Measurements from ENCODE around the gene HPF1. TPM values are rescaled to one million over a fixed set of nuclear protein-coding genes. Genes with fewer than 3 reads are reported as not detected.
A peak's percentile ranks its signal among the peaks of the same experiment; 100 is the strongest.
"Not testable (repeated sequence)": the region's sequence is repeated elsewhere in the genome, so short reads cannot be mapped to it uniquely, and the experiment has no call there.

HPF1 gene
- total and polyA plus RNA-seq, 2 of the 8 experiments (the other 6 are each of a cell fraction or from before 2014, with no cell fraction given) = 14.1 to 32.5 TPM

DNA sequence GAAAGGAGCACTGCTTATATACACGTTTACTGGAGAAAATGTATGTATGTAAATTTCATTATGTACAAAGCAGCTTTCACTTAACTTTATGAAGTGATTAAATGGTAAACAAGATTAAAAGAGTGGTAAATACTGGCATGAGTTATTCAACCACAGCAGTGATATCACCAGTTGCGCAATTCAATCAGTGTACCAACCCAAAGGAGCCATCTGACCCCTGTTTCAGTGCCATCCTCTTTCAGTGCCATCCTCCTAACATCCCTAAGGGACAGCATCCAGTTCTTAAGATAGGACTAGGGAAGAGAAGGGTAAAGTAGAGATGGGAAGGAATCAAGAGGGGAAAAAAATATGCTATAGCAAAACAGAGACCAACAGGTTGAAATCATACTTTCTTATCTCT, 16.2 kb downstream of the HPF1 start:
- H4K91ac ChIP-seq (replicated peaks; ENCODE audit: insufficient read length, low read length) = no peak overlapping the region
- no peak overlapping the region for H2BK15ac ChIP-seq (ENCODE audit: low read length)
- WGBS, 2 experiments (ENCODE audit: extremely low coverage in 1 of 2, insufficient coverage in 1 of 2, insufficient read length in 1 of 2, insufficient replicate concordance in 2 of 2, low coverage in 1 of 2, low lambda C conversion rate in 2 of 2, missing lambda C conversion rate in 1 of 2) = 87% methylated on average over 2 of the region's 2 CpGs; no CpG with 5 or more reads in 1 of the 2 experiments
- H4K20me1 ChIP-seq (replicated peaks in 1 of 2; ENCODE audit: control insufficient read depth in 1 of 2, insufficient read depth in 2 of 2, low read length in 2 of 2) = no peaks in the 10 kb centered on the region
- no peak overlapping the region for H3K18ac ChIP-seq (ENCODE audit: extremely low read depth, low read length)
- no peaks in the 10 kb centered on the region; a peak in 1 of 7 replicates for H3K4me1 ChIP-seq (replicated peaks in 1 of 4; ENCODE audit: control insufficient read depth in 3 of 4, insufficient read depth in 4 of 4, low read length in 3 of 4)
- ChIA-PET CTCF (ENCODE audit: partially characterized antibody) (interaction anchor here (1.4 kb wide), 1 partner anchor 68 kb away, joined by 3 read pairs; no protein-coding TSS in a partner anchor), POLR2A (ENCODE audit: partially characterized antibody) (no interaction called here)
- TF ChIP-seq KDM5A (IDR thresholded peaks at IDR 0.05; ENCODE audit: low read length) = no peak
- peak; percentile 84 for TF ChIP-seq CEBPB (IDR thresholded peaks at IDR 0.05; ENCODE audit: low read depth, low read length)
- H4K8ac ChIP-seq (ENCODE audit: extremely low read depth, insufficient read depth, low read length) = no peak overlapping the region
- no peak overlapping the region for H2AK5ac ChIP-seq (ENCODE audit: low read depth, low read length)
- H2BK20ac ChIP-seq (ENCODE audit: low read length) = no peak overlapping the region
- H3K4me3 ChIP-seq (ENCODE audit: extremely low read depth in 1 of 4, insufficient read depth in 2 of 4, low read depth in 3 of 4, low read length in 4 of 4) = no peak overlapping the region
- no peaks in the 10 kb centered on the region for H3K79me2 ChIP-seq (ENCODE audit: control insufficient read depth in 1 of 2, insufficient read depth in 2 of 2, low read length in 2 of 2)
- H3K27me3 ChIP-seq (replicated peaks in 1 of 4; ENCODE audit: control insufficient read depth in 3 of 4, extremely low read depth in 1 of 4, insufficient read depth in 3 of 4, low read length in 3 of 4) = no peaks in the 10 kb centered on the region
- H2AFZ ChIP-seq (ENCODE audit: low read length) = no peak overlapping the region
- DNase-seq (ENCODE audit: low read depth in 1 of 2, low spot score in 2 of 2) (no peak), FAIRE-seq (no peak)
- no peak overlapping the region for H3K56ac ChIP-seq (replicated peaks; ENCODE audit: insufficient read length, low read depth, low read length)
- no peak overlapping the region for H2BK120ac ChIP-seq (replicated peaks; ENCODE audit: low read depth, low read length)
- no peaks in the 10 kb centered on the region for H3K9me3 ChIP-seq (ENCODE audit: insufficient read depth in 2 of 2, low read depth in 1 of 2, low read length in 1 of 2)
- no peak overlapping the region for H3K4ac ChIP-seq (replicated peaks; ENCODE audit: insufficient read length, low read depth, low read length)
- H3K27ac ChIP-seq (ENCODE audit: low read depth, low read length) = no peak overlapping the region
- H4K5ac ChIP-seq (ENCODE audit: insufficient read length, low read depth, low read length) = no peak overlapping the region
- H2BK12ac ChIP-seq (ENCODE audit: low read depth, low read length) = no peak overlapping the region
- no peak overlapping the region for H3K4me2 ChIP-seq (ENCODE audit: insufficient read depth in 1 of 2, low read depth in 2 of 2, low read length in 2 of 2)
- H3K79me1 ChIP-seq (ENCODE audit: low read depth, low read length) = no peaks in the 10 kb centered on the region
- peaks cover 0 to 9% (median under 1%) of the 10 kb centered on the region in 4 experiments; a peak in 4 of 8 replicates for H3K36me3 ChIP-seq (ENCODE audit: control insufficient read depth in 2 of 4, insufficient read depth in 4 of 4, low read length in 3 of 4)
- H3K23me2 ChIP-seq (ENCODE audit: low read depth, low read length) = no peaks in the 10 kb centered on the region
- peak overlapping the region in 1 of 4 experiments; percentile 34; a peak in 1 of 7 replicates for H3K9ac ChIP-seq (replicated peaks in 1 of 4; ENCODE audit: extremely low read depth in 1 of 4, low read depth in 3 of 4, low read length in 3 of 4)
- H2BK5ac ChIP-seq (ENCODE audit: low read depth, low read length) = no peak overlapping the region
- no peak overlapping the region for H3K14ac ChIP-seq (ENCODE audit: insufficient read length)
- H3K23ac ChIP-seq (ENCODE audit: insufficient read length) = no peak overlapping the region

DNA sequence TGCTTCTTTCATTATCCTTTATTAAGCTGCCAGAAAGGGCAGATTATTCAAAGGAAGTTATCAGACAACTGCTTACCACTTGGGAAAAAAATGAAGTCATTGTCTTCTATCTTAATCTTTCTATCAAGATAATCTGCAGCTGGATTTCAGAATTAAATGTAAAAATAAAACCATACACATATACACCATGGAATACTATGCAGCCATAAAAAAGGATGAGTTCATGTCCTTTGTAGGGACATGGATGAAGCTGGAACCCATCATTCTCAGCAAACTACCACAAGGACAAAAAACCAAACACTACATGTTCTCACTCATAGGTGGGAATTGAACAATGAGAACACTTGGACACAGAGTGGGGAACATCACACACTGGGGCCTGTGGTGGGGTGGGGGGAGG, 19.1 kb downstream of the HPF1 start:
- H2AK5ac ChIP-seq (ENCODE audit: low read depth, low read length); FAIRE-seq; H3K4ac ChIP-seq (replicated peaks; ENCODE audit: insufficient read length, low read depth, low read length); H2BK120ac ChIP-seq (replicated peaks; ENCODE audit: low read depth, low read length); H3K79me2 ChIP-seq (ENCODE audit: control insufficient read depth in 1 of 2, insufficient read depth in 2 of 2, low read length in 2 of 2); H3K4me3 ChIP-seq (ENCODE audit: extremely low read depth in 1 of 4, insufficient read depth in 2 of 4, low read depth in 3 of 4, low read length in 4 of 4); H3K27ac ChIP-seq (ENCODE audit: low read depth, low read length); H4K20me1 ChIP-seq (replicated peaks in 1 of 2; ENCODE audit: control insufficient read depth in 1 of 2, insufficient read depth in 2 of 2, low read length in 2 of 2); H3K14ac ChIP-seq (ENCODE audit: insufficient read length); H3K27me3 ChIP-seq (replicated peaks in 1 of 4; ENCODE audit: control insufficient read depth in 3 of 4, extremely low read depth in 1 of 4, insufficient read depth in 3 of 4, low read length in 3 of 4); H3K23ac ChIP-seq (ENCODE audit: insufficient read length); CTCF ChIA-PET (ENCODE audit: partially characterized antibody); H3K56ac ChIP-seq (replicated peaks; ENCODE audit: insufficient read length, low read depth, low read length); H2BK20ac ChIP-seq (ENCODE audit: low read length); H2BK5ac ChIP-seq (ENCODE audit: low read depth, low read length); H2AFZ ChIP-seq (ENCODE audit: low read length); H3K18ac ChIP-seq (ENCODE audit: extremely low read depth, low read length); H4K5ac ChIP-seq (ENCODE audit: insufficient read length, low read depth, low read length); H2BK15ac ChIP-seq (ENCODE audit: low read length); H3K4me2 ChIP-seq (ENCODE audit: insufficient read depth in 1 of 2, low read depth in 2 of 2, low read length in 2 of 2); H4K91ac ChIP-seq (replicated peaks; ENCODE audit: insufficient read length, low read length); H4K8ac ChIP-seq (ENCODE audit: extremely low read depth, insufficient read depth, low read length); POLR2A ChIA-PET (ENCODE audit: partially characterized antibody); H2BK12ac ChIP-seq (ENCODE audit: low read depth, low read length); DNase-seq (ENCODE audit: low read depth in 1 of 2, low spot score in 2 of 2); H3K9me3 ChIP-seq (ENCODE audit: insufficient read depth in 2 of 2, low read depth in 1 of 2, low read length in 1 of 2); H3K4me1 ChIP-seq (replicated peaks in 1 of 4; ENCODE audit: control insufficient read depth in 3 of 4, insufficient read depth in 4 of 4, low read length in 3 of 4); H3K9ac ChIP-seq (replicated peaks in 1 of 4; ENCODE audit: extremely low read depth in 1 of 4, low read depth in 3 of 4, low read length in 3 of 4); H3K23me2 ChIP-seq (ENCODE audit: low read depth, low read length); H3K79me1 ChIP-seq (ENCODE audit: low read depth, low read length): not testable (repeated sequence)
- H3K36me3 ChIP-seq (ENCODE audit: control insufficient read depth in 2 of 4, insufficient read depth in 4 of 4, low read length in 3 of 4) = peaks cover 0 to 11% (median 2%) of the 10 kb centered on the region in 4 experiments; a peak in 6 of 8 replicates
